ENCODE data around the gene HMGCLL1. TPM values are rescaled to one million over a fixed set of nuclear protein-coding genes. Genes with fewer than 3 reads are reported as not detected.

The HMGCLL1 gene
- total and polyA plus RNA-seq, 9 donors, result 0.12 to 3.1 (median 0.67) TPM; not detected in 2

DNA sequence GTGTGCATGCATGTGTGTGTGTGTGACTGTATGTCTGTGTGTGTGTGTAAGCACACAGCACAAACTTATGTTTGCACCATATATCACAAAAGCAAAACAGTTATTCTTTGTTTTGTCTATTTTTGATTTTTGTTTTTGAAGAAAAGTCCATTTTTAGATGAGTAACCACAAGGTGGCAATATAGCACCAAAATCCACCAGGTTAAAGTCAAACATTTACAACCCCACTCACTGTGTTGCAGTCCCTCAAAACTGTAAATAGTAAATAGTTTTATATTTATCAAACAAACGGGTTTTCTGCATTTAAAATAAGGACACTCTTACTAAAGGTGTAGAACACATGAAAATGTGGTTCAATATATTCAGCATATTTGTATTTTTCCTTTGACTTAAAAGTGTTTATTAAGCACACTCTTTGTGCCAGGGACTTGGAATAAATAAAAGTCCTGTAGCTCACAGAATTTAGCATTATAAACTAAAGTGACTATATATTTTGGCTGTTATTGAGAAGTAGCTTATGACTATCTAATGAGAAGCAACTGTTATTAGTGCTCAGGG is 133.3 kb downstream of the HMGCLL1 start:
- H3K27me3 ChIP-seq, result no peaks in the 10 kb centered on the region
- WGBS, 3 donors, result 0% methylated on average over 1 of the region's 1 CpG
- intact Hi-C loops (cut with DNase I), result no loop called here
- no peak for TF ChIP-seq EP300 (IDR thresholded peaks at IDR 0.05)
- TF ChIP-seq CTCF (IDR thresholded peaks at IDR 0.05), result peak in 2 of 3 donors; percentile 32 to 43
- no peak for TF ChIP-seq POLR2A (IDR thresholded peaks at IDR 0.05)
- no peaks in the 10 kb centered on the region for H3K9me3 ChIP-seq
- H3K4me3 ChIP-seq, result no peak overlapping the region
- no peak for DNase-seq
- H3K27ac ChIP-seq, result no peak overlapping the region
- no peaks in the 10 kb centered on the region for H3K4me1 ChIP-seq (ENCODE audit: insufficient read depth)
- H3K36me3 ChIP-seq, result no peaks in the 10 kb centered on the region

GRCh38 chr6:55443238-55444134 is 135.5 kb downstream of the HMGCLL1 start:
- H3K27ac ChIP-seq, result no peak overlapping the region
- H3K4me1 ChIP-seq (ENCODE audit: insufficient read depth), result no peaks in the 10 kb centered on the region
- H3K4me3 ChIP-seq, result no peak overlapping the region
- no peaks in the 10 kb centered on the region for H3K27me3 ChIP-seq
- WGBS, 3 donors, result 71 to 75% (median 74%) methylated on average over 7 of the region's 7 CpGs
- no peaks in the 10 kb centered on the region for H3K36me3 ChIP-seq
- DNase-seq, result no peak
- intact Hi-C loops (cut with DNase I), result no loop called here
- no peaks in the 10 kb centered on the region for H3K9me3 ChIP-seq
- TF ChIP-seq EP300 (IDR thresholded peaks at IDR 0.05) (no peak), POLR2A (IDR thresholded peaks at IDR 0.05) (no peak), CTCF (IDR thresholded peaks at IDR 0.05) (no peak)

- WGBS, 3 donors, result 64 to 81% (median 76%) methylated on average over 3 of the region's 3 CpGs
- Histone ChIP-seq H3K4me1 (ENCODE audit: insufficient read depth) (no peaks in the 10 kb centered on the region), H3K27me3 (no peaks in the 10 kb centered on the region), H3K27ac (no peak overlapping the region), H3K4me3 (no peak overlapping the region), H3K9me3 (no peaks in the 10 kb centered on the region), H3K36me3 (no peaks in the 10 kb centered on the region)
- no peak for TF ChIP-seq POLR2A (IDR thresholded peaks at IDR 0.05)
- TF ChIP-seq EP300 (IDR thresholded peaks at IDR 0.05), result no peak
- TF ChIP-seq CTCF (IDR thresholded peaks at IDR 0.05), result no peak
- DNase-seq, result no peak
- intact Hi-C loops (cut with DNase I), result no loop called here
Measured at GRCh38 chr6:55438203-55438602, 140.8 kb downstream of the HMGCLL1 start.

DNA sequence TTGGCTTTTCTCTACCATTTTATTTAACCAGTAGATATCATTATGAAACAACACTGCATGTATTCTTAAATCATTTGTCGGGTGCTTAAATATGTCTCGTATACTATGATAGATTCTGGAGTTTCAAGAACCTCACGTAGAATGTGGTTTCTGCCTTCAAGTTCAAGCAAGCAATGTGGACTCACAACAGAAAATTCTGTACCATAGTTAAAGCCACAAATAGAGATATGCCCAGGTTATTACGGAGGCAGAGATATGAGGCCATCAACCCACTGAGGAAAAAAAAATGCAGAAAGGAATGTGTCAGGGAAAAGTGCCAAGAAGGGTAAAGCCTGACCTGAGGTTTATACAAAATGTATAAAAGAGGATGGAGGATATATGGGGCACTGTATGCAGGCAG is 141.9 kb downstream of the HMGCLL1 start:
- no peak for DNase-seq
- TF ChIP-seq POLR2A (IDR thresholded peaks at IDR 0.05) (no peak), EP300 (IDR thresholded peaks at IDR 0.05) (no peak), CTCF (IDR thresholded peaks at IDR 0.05) (no peak)
- intact Hi-C loops (cut with DNase I), result no loop called here
- no peak overlapping the region for H3K4me3 ChIP-seq
- H3K9me3 ChIP-seq, result no peaks in the 10 kb centered on the region
- H3K4me1 ChIP-seq (ENCODE audit: insufficient read depth), result no peaks in the 10 kb centered on the region
- H3K36me3 ChIP-seq, result no peaks in the 10 kb centered on the region
- H3K27me3 ChIP-seq, result no peaks in the 10 kb centered on the region
- WGBS, 3 donors, result 63 to 82% (median 67%) methylated on average over 4 of the region's 4 CpGs
- no peak overlapping the region for H3K27ac ChIP-seq
